DMS114 treated with DMSO at 0.1 percent for 48 hours (cell line): ENCODE results near the gene PAQR3.

Source experiments
- DNase-seq: peaks from one replicate; lab custom pipeline; 2025; ENCODE audit not compliant: unreplicated experiment; lab: John Stamatoyannopoulos, UW

Gene PAQR3

GRCh38 chr4:78863991-78864390 lies 75.2 kb downstream of the PAQR3 start:
- no peak for DNase-seq

- no peak for DNase-seq
Observed at GRCh38 chr4:78863254-78863869, 75.9 kb downstream of the PAQR3 start.

GRCh38 chr4:78862314-78862737 lies 76.9 kb downstream of the PAQR3 start:
- DNase-seq: no peak
